Measurements from ENCODE around the gene UBALD1.

DNA sequence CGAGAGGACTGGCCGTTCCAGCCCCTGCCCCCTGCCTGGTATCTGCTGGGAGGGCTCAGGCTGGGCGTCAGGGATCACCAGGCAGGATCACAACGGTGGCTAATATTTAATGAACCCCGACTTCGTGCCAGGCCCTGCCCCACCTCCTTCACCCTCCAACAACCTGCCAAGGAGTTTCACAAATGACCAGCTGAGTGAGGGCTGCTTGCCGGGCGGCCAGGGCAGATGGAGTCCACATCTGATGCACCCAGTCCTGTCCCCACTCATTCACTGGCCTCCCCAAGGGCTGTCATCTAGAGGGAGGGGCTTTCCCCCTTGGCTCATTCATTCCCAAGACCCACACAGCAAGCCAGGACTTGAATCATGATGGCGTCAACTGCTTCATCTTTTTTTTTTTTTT is 17.5 kb downstream of the UBALD1 start:
- TF ChIP-seq, protein P1, sequence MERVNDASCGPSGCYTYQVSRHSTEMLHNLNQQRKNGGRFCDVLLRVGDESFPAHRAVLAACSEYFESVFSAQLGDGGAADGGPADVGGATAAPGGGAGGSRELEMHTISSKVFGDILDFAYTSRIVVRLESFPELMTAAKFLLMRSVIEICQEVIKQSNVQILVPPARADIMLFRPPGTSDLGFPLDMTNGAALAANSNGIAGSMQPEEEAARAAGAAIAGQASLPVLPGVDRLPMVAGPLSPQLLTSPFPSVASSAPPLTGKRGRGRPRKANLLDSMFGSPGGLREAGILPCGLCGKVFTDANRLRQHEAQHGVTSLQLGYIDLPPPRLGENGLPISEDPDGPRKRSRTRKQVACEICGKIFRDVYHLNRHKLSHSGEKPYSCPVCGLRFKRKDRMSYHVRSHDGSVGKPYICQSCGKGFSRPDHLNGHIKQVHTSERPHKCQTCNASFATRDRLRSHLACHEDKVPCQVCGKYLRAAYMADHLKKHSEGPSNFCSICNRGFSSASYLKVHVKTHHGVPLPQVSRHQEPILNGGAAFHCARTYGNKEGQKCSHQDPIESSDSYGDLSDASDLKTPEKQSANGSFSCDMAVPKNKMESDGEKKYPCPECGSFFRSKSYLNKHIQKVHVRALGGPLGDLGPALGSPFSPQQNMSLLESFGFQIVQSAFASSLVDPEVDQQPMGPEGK (CRISPR knock-in tag; IDR thresholded peaks at IDR 0.05; ENCODE audit: borderline replicate concordance) = no peak
- no peak for TF ChIP-seq ZNF70 (CRISPR knock-in tag; IDR thresholded peaks at IDR 0.05)
- TF ChIP-seq ZFP3 (CRISPR knock-in tag; IDR thresholded peaks at IDR 0.05) = no peak
- TF ChIP-seq ZNF8 (CRISPR knock-in tag; IDR thresholded peaks at IDR 0.05) = no peak
- no peak for TF ChIP-seq RARB (CRISPR knock-in tag; IDR thresholded peaks at IDR 0.05)
- TF ChIP-seq ISL1 (CRISPR knock-in tag; IDR thresholded peaks at IDR 0.05) = no peak
- no peak for TF ChIP-seq TOX (CRISPR knock-in tag; IDR thresholded peaks at IDR 0.05; ENCODE audit: borderline replicate concordance)
- no peak for TF ChIP-seq GLIS3 (CRISPR knock-in tag; IDR thresholded peaks at IDR 0.05)
- TF ChIP-seq CSDC2 (CRISPR knock-in tag; IDR thresholded peaks at IDR 0.05) = no peak
- no peak for TF ChIP-seq SNAI2 (CRISPR knock-in tag; IDR thresholded peaks at IDR 0.05)
- TF ChIP-seq ZNF565 (CRISPR knock-in tag; conservative IDR thresholded peaks at IDR 0.05; ENCODE audit: low read depth) = no peak
- no peak for TF ChIP-seq OSR1 (CRISPR knock-in tag; IDR thresholded peaks at IDR 0.05)
- TF ChIP-seq, protein P2, sequence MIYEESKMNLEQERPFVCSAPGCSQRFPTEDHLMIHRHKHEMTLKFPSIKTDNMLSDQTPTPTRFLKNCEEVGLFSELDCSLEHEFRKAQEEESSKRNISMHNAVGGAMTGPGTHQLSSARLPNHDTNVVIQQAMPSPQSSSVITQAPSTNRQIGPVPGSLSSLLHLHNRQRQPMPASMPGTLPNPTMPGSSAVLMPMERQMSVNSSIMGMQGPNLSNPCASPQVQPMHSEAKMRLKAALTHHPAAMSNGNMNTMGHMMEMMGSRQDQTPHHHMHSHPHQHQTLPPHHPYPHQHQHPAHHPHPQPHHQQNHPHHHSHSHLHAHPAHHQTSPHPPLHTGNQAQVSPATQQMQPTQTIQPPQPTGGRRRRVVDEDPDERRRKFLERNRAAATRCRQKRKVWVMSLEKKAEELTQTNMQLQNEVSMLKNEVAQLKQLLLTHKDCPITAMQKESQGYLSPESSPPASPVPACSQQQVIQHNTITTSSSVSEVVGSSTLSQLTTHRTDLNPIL (CRISPR knock-in tag; IDR thresholded peaks at IDR 0.05; ENCODE audit: low read depth) = no peak
- no peak for TF ChIP-seq ESRRG (CRISPR knock-in tag; IDR thresholded peaks at IDR 0.05)
